ENCODE measurements around the gene BBLN.

- TF ChIP-seq CTCF (IDR thresholded peaks at IDR 0.05) (no peak), POLR2AphosphoS5 (IDR thresholded peaks at IDR 0.05) (no peak)
Measured at GRCh38 chr9:128159522-128159783, 612 bp upstream of the BBLN start.

Data from transverse colon (tissue), 4 donors.